ENCODE data around the gene SYNC. TPM values are rescaled to one million over a fixed set of nuclear protein-coding genes. Genes with fewer than 3 reads are reported as not detected.

The SYNC gene
- total and polyA plus RNA-seq, 2 of the 8 experiments (the other 6 are each of a cell fraction or from before 2014, with no cell fraction given), result 0.06 to 0.17 TPM

GRCh38 chr1:32733582-32734321 is 31.2 kb upstream of the SYNC start:
- H2BK5ac ChIP-seq (ENCODE audit: low read depth, low read length), result no peak overlapping the region
- H3K9ac ChIP-seq (replicated peaks in 1 of 4; ENCODE audit: extremely low read depth in 1 of 4, low read depth in 3 of 4, low read length in 3 of 4), result no peak overlapping the region; a peak in 1 of 7 replicates
- no peak overlapping the region for H3K4me2 ChIP-seq (ENCODE audit: insufficient read depth in 1 of 2, low read depth in 2 of 2, low read length in 2 of 2)
- WGBS, 2 experiments (ENCODE audit: extremely low coverage in 1 of 2, insufficient coverage in 1 of 2, insufficient read length in 1 of 2, insufficient replicate concordance in 2 of 2, low coverage in 1 of 2, low lambda C conversion rate in 2 of 2, missing lambda C conversion rate in 1 of 2), result 85% methylated on average over 9 of the region's 9 CpGs; no CpG with 5 or more reads in 1 of the 2 experiments
- H3K9me3 ChIP-seq (ENCODE audit: insufficient read depth in 2 of 2, low read depth in 1 of 2, low read length in 1 of 2), result no peaks in the 10 kb centered on the region
- H3K23ac ChIP-seq (ENCODE audit: insufficient read length), result no peak overlapping the region
- no peaks in the 10 kb centered on the region for H3K79me2 ChIP-seq (ENCODE audit: control insufficient read depth in 1 of 2, insufficient read depth in 2 of 2, low read length in 2 of 2)
- H3K14ac ChIP-seq (ENCODE audit: insufficient read length), result no peak overlapping the region
- H3K27ac ChIP-seq (ENCODE audit: low read depth, low read length), result no peak overlapping the region
- no peak overlapping the region for H4K91ac ChIP-seq (replicated peaks; ENCODE audit: insufficient read length, low read length)
- no peak overlapping the region for H3K4ac ChIP-seq (replicated peaks; ENCODE audit: insufficient read length, low read depth, low read length)
- no peaks in the 10 kb centered on the region for H4K20me1 ChIP-seq (replicated peaks in 1 of 2; ENCODE audit: control insufficient read depth in 1 of 2, insufficient read depth in 2 of 2, low read length in 2 of 2)
- H3K56ac ChIP-seq (replicated peaks; ENCODE audit: insufficient read length, low read depth, low read length), result no peak overlapping the region
- POLR2A ChIA-PET (ENCODE audit: partially characterized antibody), result interaction anchor here (0.6 to 3.2 kb wide), 8 partner anchors 9 to 84 kb away, joined by 3 to 11 read pairs (median 5); partner anchors contain the start of genes S100PBP and YARS1
- no peak for TF ChIP-seq NRF1 (IDR thresholded peaks at IDR 0.05; ENCODE audit: low read depth, low read length)
- TF ChIP-seq SIN3A (conservative IDR thresholded peaks at IDR 0.05 in 1 of 2, IDR thresholded peaks at IDR 0.05 in 1 of 2; ENCODE audit: low read depth in 1 of 2, low read length in 2 of 2), result peak; percentile 66 to 87; a peak in 2 of 4 replicates
- peaks cover 0 to 4% (median 0%) of the 10 kb centered on the region in 4 experiments; a peak in 1 of 7 replicates for H3K27me3 ChIP-seq (replicated peaks in 1 of 4; ENCODE audit: control insufficient read depth in 3 of 4, extremely low read depth in 1 of 4, insufficient read depth in 3 of 4, low read length in 3 of 4)
- no peak overlapping the region for H2BK20ac ChIP-seq (ENCODE audit: low read length)
- H2BK15ac ChIP-seq (ENCODE audit: low read length), result no peak overlapping the region
- no peak overlapping the region for H4K8ac ChIP-seq (ENCODE audit: extremely low read depth, insufficient read depth, low read length)
- no peaks in the 10 kb centered on the region for H3K79me1 ChIP-seq (ENCODE audit: low read depth, low read length)
- H3K4me1 ChIP-seq (replicated peaks in 1 of 4; ENCODE audit: control insufficient read depth in 3 of 4, insufficient read depth in 4 of 4, low read length in 3 of 4), result peaks cover 11 to 16% (median 14%) of the 10 kb centered on the region in 4 experiments
- FAIRE-seq (no peak), DNase-seq (ENCODE audit: low read depth in 1 of 2, low spot score in 2 of 2) (no peak)
- H3K23me2 ChIP-seq (ENCODE audit: low read depth, low read length), result no peaks in the 10 kb centered on the region; the same call in 1 of the 2 replicates
- H2AFZ ChIP-seq (ENCODE audit: low read length), result no peak overlapping the region
- no peak overlapping the region for H2BK12ac ChIP-seq (ENCODE audit: low read depth, low read length)
- H2BK120ac ChIP-seq (replicated peaks; ENCODE audit: low read depth, low read length), result no peak overlapping the region
- H3K18ac ChIP-seq (ENCODE audit: extremely low read depth, low read length), result no peak overlapping the region
- no peaks in the 10 kb centered on the region for H3K36me3 ChIP-seq (ENCODE audit: control insufficient read depth in 2 of 4, insufficient read depth in 4 of 4, low read length in 3 of 4)
- H3K4me3 ChIP-seq (ENCODE audit: extremely low read depth in 1 of 4, insufficient read depth in 2 of 4, low read depth in 3 of 4, low read length in 4 of 4), result no peak overlapping the region
- CTCF ChIA-PET (ENCODE audit: partially characterized antibody), result interaction anchor here (1.0 to 7.3 kb wide), 9 partner anchors 9 to 39 kb away, joined by 3 to 55 read pairs (median 3); no protein-coding TSS in a partner anchor
- 0 out of 2 replicates have a peak overlapping the region, but pooled peaks have one; percentile 72 for H2AK5ac ChIP-seq (ENCODE audit: low read depth, low read length)
- no peak overlapping the region for H4K5ac ChIP-seq (ENCODE audit: insufficient read length, low read depth, low read length)
